Smooth muscle cell (in vitro differentiated cells): ENCODE results near the gene CGB7. TPM values are rescaled to one million over a fixed set of nuclear protein-coding genes. Genes with fewer than 3 reads are reported as not detected.
"Not testable (repeated sequence)": the region's sequence is repeated elsewhere in the genome, so short reads cannot be mapped to it uniquely, and the experiment has no call there.

Experiments
- DNase-seq: peaks from one replicate; lab custom pipeline; 2025; ENCODE audit not compliant: unreplicated experiment; lab: John Stamatoyannopoulos, UW
- H2AFZ ChIP-seq: fragments of 200-600 bp; sonication (generic); 2 replicates; pipeline ENCODE4 v1.6.0; 2016; ENCODE audit warnings: antibody characterized with exemption, low read depth, mild to moderate bottlenecking
- H3F3A ChIP-seq: fragments of 200-600 bp; sonication (generic); 2 replicates; pipeline ENCODE4 v1.6.0; 2017; ENCODE audit warnings: antibody characterized with exemption, low read depth
- H3K27ac ChIP-seq: fragments of 200-600 bp; sonication (generic); 2 replicates; pipeline ENCODE4 v1.5.1; 2016; ENCODE audit warnings: low read depth, mild to moderate bottlenecking
- H3K27me3 ChIP-seq: fragments of 200-600 bp; sonication (generic); 2 replicates; pipeline ENCODE4 v1.6.1; 2016; ENCODE audit warnings: low read depth, mild to moderate bottlenecking
- H3K36me3 ChIP-seq: fragments of 200-600 bp; sonication (generic); 2 replicates; pipeline ENCODE4 v1.5.1; 2016; ENCODE audit warnings: low read depth
- H3K4me1 ChIP-seq: fragments of 200-600 bp; sonication (generic); 2 replicates; pipeline ENCODE4 v1.5.1; 2016; ENCODE audit warnings: low read depth
- H3K4me2 ChIP-seq: fragments of 200-600 bp; sonication (generic); 2 replicates; pipeline ENCODE4 v1.6.0; 2016; ENCODE audit warnings: mild to moderate bottlenecking
- H3K4me3 ChIP-seq: fragments of 200-600 bp; sonication (generic); 2 replicates; pipeline ENCODE4 v1.5.1; 2016; ENCODE audit warnings: mild to moderate bottlenecking
- H3K79me2 ChIP-seq: fragments of 200-600 bp; sonication (generic); 2 replicates; pipeline ENCODE4 v1.6.0; 2016; ENCODE audit warnings: low read depth, mild to moderate bottlenecking
- H3K9ac ChIP-seq: fragments of 200-600 bp; sonication (generic); 2 replicates; pipeline ENCODE4 v1.6.0; 2016; ENCODE audit warnings: low read depth
- H3K9me3 ChIP-seq: fragments of 200-600 bp; sonication (generic); replicated peaks from 2 replicates; pipeline ENCODE4 v1.5.1; 2016; ENCODE audit warnings: low read depth
- H4K20me1 ChIP-seq: fragments of 200-600 bp; sonication (generic); 2 replicates; pipeline ENCODE4 v1.6.0; 2016; ENCODE audit warnings: low read depth
- WGBS: methylation state at CpG from one replicate; pipeline ENCODE4 v1.1.7; 2016; ENCODE audit warnings: low lambda C conversion rate; 5-methylcytosine and 5-hydroxymethylcytosine counted together
- polyA plus RNA-seq: library from polyadenylated mRNA; unstranded; fragments of >200 nt; fragmentation: Nextera tagmentation; extraction: Ambion mirVana; gene quantifications from 2 replicates; pipeline ENCODE4 v1.2.1, GENCODE V29; 2016
- total RNA-seq: library from RNA; depleted of rRNA; stranded (reverse); fragments of >200 nt; gene quantifications from 2 replicates; pipeline ENCODE4 v1.2.3, GENCODE V29; 2014
- TF ChIP-seq, protein P1 (sequence below): fragments of 200-600 bp; sonication (generic); IDR thresholded peaks from 2 replicates; pipeline ENCODE4 v1.5.1; 2017; ENCODE audit warnings: borderline replicate concordance, mild to moderate bottlenecking, antibody characterized with exemption; ENCODE audit not compliant: insufficient read depth, poor library complexity, severe bottlenecking

CGB7 gene
- total and polyA plus RNA-seq, 2 experiments from 2014 or later: 2.0 to 2.5 TPM

DNA sequence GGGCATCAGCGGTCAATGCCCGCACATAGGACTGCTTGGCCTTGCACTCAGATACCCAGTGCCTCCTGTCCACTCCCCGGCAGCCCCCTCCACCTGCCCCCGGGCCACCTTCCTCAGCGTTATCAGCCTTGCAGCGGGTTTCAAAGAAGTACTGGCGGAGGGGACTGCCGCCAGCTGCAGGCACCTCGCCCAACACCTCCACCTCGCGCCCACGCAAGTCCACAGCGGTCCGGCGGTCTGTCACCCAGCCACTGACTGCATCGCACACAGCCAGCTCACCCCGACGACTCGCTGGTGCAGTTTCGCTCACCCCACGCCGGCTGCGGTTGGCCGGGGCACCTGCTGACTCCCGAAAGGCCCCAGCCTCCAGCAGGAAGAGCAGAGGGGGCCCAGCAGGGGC lies 3.9 kb upstream of the CGB7 start:
- H3K9ac ChIP-seq: no peak overlapping the region
- H3K27me3 ChIP-seq: no peaks in the 10 kb centered on the region
- H4K20me1 ChIP-seq: peaks cover 15% of the 10 kb centered on the region
- no peaks in the 10 kb centered on the region for H3K9me3 ChIP-seq
- 88% methylated on average over 25 of the region's 25 CpGs for WGBS
- peaks cover 19% of the 10 kb centered on the region for H3K4me1 ChIP-seq
- DNase-seq: no peak
- no peak overlapping the region for H3K27ac ChIP-seq
- no peak overlapping the region for H3K4me3 ChIP-seq
- H3F3A ChIP-seq: no peaks in the 10 kb centered on the region
- TF ChIP-seq, protein P1, sequence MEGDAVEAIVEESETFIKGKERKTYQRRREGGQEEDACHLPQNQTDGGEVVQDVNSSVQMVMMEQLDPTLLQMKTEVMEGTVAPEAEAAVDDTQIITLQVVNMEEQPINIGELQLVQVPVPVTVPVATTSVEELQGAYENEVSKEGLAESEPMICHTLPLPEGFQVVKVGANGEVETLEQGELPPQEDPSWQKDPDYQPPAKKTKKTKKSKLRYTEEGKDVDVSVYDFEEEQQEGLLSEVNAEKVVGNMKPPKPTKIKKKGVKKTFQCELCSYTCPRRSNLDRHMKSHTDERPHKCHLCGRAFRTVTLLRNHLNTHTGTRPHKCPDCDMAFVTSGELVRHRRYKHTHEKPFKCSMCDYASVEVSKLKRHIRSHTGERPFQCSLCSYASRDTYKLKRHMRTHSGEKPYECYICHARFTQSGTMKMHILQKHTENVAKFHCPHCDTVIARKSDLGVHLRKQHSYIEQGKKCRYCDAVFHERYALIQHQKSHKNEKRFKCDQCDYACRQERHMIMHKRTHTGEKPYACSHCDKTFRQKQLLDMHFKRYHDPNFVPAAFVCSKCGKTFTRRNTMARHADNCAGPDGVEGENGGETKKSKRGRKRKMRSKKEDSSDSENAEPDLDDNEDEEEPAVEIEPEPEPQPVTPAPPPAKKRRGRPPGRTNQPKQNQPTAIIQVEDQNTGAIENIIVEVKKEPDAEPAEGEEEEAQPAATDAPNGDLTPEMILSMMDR: no peak
- no peaks in the 10 kb centered on the region for H3K36me3 ChIP-seq
- no peaks in the 10 kb centered on the region for H3K79me2 ChIP-seq
- no peak overlapping the region for H2AFZ ChIP-seq
- no peak overlapping the region for H3K4me2 ChIP-seq

DNA sequence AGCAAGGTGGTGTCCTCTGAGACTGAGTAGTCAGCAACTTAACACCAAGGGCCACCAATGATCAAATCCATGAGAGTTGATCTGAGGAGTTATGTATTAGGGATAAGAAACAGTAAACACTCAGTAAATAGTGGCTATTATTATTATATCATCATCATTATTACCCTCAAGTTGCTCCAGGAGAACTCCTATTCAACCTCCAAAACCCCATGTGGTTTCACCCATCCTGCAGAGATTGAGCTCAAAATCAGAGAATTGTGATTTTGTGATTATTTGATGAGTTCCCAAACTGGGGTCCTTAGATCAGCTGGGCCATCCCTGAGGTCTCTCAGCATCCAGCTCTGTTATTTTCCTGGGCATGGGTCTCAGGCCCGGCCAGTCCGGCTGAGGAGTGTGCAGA lies 3.5 kb upstream of the CGB7 start:
- Histone ChIP-seq H3F3A (no peaks in the 10 kb centered on the region), H3K4me2 (no peak overlapping the region), H3K27me3 (no peaks in the 10 kb centered on the region), H3K9ac (no peak overlapping the region), H3K9me3 (no peaks in the 10 kb centered on the region), H2AFZ (no peak overlapping the region), H3K79me2 (no peaks in the 10 kb centered on the region), H3K36me3 (no peaks in the 10 kb centered on the region), H3K4me3 (no peak overlapping the region), H4K20me1 (peaks cover 15% of the 10 kb centered on the region), H3K27ac (no peak overlapping the region), H3K4me1 (peaks cover 19% of the 10 kb centered on the region)
- DNase-seq: no peak
- TF ChIP-seq, protein P1: no peak
- WGBS: 93% methylated on average over 2 of the region's 2 CpGs

DNA sequence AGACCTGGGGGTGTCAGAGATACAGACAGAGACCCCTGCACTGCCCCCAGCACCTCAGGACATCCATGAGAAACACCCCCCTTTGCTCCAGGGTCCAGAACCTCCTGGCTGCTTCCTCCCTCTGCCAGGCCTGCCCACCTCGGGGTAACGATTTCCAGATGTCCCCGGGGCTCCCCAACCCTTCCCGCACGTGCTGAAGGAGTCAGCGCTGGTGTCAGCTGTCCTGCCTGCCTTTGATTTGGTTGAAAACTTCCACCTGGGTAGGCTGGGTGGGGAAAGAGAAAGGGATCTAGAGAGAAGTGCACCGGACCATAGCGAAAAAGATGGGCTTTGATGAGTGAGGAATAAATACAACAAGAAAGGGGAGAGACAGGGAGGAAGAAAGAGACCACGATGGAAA lies 1.5 kb upstream of the CGB7 start:
- Histone ChIP-seq H2AFZ (no peak overlapping the region), H3K4me3 (no peak overlapping the region), H3K79me2 (no peaks in the 10 kb centered on the region), H3K9me3 (no peaks in the 10 kb centered on the region), H3K4me1 (peaks cover 4% of the 10 kb centered on the region), H3K27ac (no peak overlapping the region), H3K36me3 (no peaks in the 10 kb centered on the region), H3K4me2 (no peak overlapping the region), H3K27me3 (no peaks in the 10 kb centered on the region), H3F3A (no peaks in the 10 kb centered on the region), H4K20me1 (peaks cover 15% of the 10 kb centered on the region), H3K9ac (no peak overlapping the region)
- DNase-seq: no peak
- TF ChIP-seq, protein P1: no peak
- 83% methylated on average over 9 of the region's 9 CpGs for WGBS

DNA sequence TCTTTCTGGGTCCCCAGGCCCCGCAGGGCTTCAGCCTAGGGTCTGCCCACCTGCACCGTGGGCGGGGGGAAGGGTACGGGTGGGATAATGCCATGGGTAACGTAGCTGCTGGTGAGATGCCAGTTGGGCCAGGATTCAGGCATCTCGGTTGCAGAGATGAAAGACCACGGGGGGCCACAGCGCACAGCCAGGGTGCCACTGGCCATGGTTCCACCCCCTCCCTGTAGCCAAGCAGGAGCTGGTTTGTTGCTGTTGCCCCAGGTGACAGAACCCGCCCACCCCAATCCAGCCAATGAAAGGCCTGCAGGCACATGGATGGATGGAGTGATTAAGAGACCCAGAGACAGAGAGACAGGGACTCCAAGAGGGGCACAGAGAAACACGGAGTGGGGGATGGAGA lies 1.0 kb upstream of the CGB7 start:
- no peak overlapping the region for H3K4me2 ChIP-seq
- no peaks in the 10 kb centered on the region for H3K79me2 ChIP-seq
- no peaks in the 10 kb centered on the region for H3K27me3 ChIP-seq
- H3K9me3 ChIP-seq: no peaks in the 10 kb centered on the region
- no peak overlapping the region for H3K4me3 ChIP-seq
- H2AFZ ChIP-seq: no peak overlapping the region
- no peak overlapping the region for H3K9ac ChIP-seq
- H3K4me1 ChIP-seq: peaks cover 3% of the 10 kb centered on the region
- H4K20me1 ChIP-seq: peaks cover 15% of the 10 kb centered on the region
- TF ChIP-seq, protein P1: no peak
- WGBS: 84% methylated on average over 10 of the region's 10 CpGs
- no peak for DNase-seq
- no peaks in the 10 kb centered on the region for H3F3A ChIP-seq
- no peak overlapping the region for H3K27ac ChIP-seq
- no peaks in the 10 kb centered on the region for H3K36me3 ChIP-seq

DNA sequence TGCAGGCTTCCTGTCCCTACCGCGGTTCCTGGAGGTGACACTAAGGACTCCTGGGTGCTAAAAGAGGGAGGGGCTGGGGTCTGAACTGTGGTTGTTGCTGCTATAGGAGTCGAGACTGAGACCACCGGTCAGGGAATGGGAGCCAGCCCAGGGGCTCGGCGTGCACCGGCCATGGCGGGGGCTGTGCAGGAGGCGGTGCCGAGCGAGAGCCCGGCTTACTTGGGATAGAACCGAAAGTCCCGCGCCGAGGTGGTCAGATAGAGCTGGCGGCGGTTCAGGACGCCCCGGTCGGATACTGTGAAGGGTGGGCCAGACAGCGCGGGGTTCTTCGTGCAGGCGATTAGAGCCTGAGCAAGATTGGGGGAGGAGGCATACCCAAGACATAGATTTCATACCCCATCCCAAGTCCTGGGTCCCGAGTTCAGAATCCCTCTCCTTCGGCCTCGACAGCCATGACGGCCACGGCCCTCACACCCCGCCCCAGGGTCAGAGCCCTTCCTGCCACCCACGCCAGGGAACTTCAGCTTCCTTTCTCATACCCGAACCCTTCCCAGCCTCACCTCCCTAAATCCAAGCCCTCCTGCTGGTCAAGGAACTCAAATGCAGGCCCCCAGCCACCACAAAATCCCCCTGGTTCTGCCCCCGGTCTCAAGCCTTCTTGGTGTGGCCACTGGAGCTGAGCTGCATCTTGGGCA lies 500 bp downstream of the CGB7 start:
- Histone ChIP-seq H3K4me3 (peak overlapping the region; percentile 53), H3K4me2 (peak overlapping the region; percentile 91), H4K20me1 (peaks cover 15% of the 10 kb centered on the region), H2AFZ (peak overlapping the region; percentile 58)
- H3K36me3 ChIP-seq, H3F3A ChIP-seq, H3K27ac ChIP-seq, H3K9ac ChIP-seq, H3K4me1 ChIP-seq, H3K79me2 ChIP-seq, DNase-seq, H3K9me3 ChIP-seq, H3K27me3 ChIP-seq: not testable (repeated sequence)
- WGBS: 39% methylated on average over 19 of the region's 34 CpGs
